GM21515 (cell line): ENCODE results near the gene UTS2B.

ENCODE experiments used
- ATAC-seq: cut with Tn5 transposase; IDR thresholded peaks from one replicate; pipeline ENCODE4 v1.9.1; 2021; ENCODE audit not compliant: unreplicated experiment

The UTS2B gene

GRCh38 chr3:191353022-191353777, 22.9 kb upstream of the UTS2B start:
- peak; percentile 34 for ATAC-seq

GRCh38 chr3:191352014-191352413, 21.7 kb upstream of the UTS2B start:
- ATAC-seq: no peak

- ATAC-seq: no peak
Observed at GRCh38 chr3:191350396-191351090, 20.2 kb upstream of the UTS2B start.

GRCh38 chr3:191348098-191348497, 17.8 kb upstream of the UTS2B start:
- no peak for ATAC-seq

- ATAC-seq: no peak
Observed at GRCh38 chr3:191347228-191347627, 16.9 kb upstream of the UTS2B start.

GRCh38 chr3:191345334-191345733, 15.0 kb upstream of the UTS2B start:
- ATAC-seq: no peak

GRCh38 chr3:191343913-191344312, 13.6 kb upstream of the UTS2B start:
- no peak for ATAC-seq

GRCh38 chr3:191343115-191343514, 12.8 kb upstream of the UTS2B start:
- ATAC-seq: no peak

GRCh38 chr3:191342411-191342810, 12.1 kb upstream of the UTS2B start:
- ATAC-seq: no peak

- ATAC-seq: no peak
Observed at GRCh38 chr3:191342006-191342405, 11.7 kb upstream of the UTS2B start.

GRCh38 chr3:191340966-191341365, 10.6 kb upstream of the UTS2B start:
- no peak for ATAC-seq

GRCh38 chr3:191340351-191340750, 10.0 kb upstream of the UTS2B start:
- ATAC-seq: no peak

GRCh38 chr3:191339316-191339917, 9.1 kb upstream of the UTS2B start:
- ATAC-seq: no peak

GRCh38 chr3:191338177-191338488, 7.8 kb upstream of the UTS2B start:
- ATAC-seq: no peak

- peak; percentile 35 for ATAC-seq
Observed at GRCh38 chr3:191336833-191337232, 6.5 kb upstream of the UTS2B start.

GRCh38 chr3:191334346-191334893, 4.1 kb upstream of the UTS2B start:
- ATAC-seq: no peak

- ATAC-seq: no peak
Observed at GRCh38 chr3:191333298-191333880, 3.1 kb upstream of the UTS2B start.

- ATAC-seq: no peak
Observed at GRCh38 chr3:191331388-191331787, 1.1 kb upstream of the UTS2B start.

GRCh38 chr3:191330530-191331048, 263 bp upstream of the UTS2B start:
- ATAC-seq: no peak

GRCh38 chr3:191328962-191329653, 1.2 kb downstream of the UTS2B start, which contains the start of gene CCDC50:
TSS of gene CCDC50 (plus strand) at chr3:191329394. CDS start at chr3:191329675, 281 bp downstream.
- ATAC-seq: peak; percentile 65
